ENCODE results near the gene P2RY6.

Gene P2RY6

DNA sequence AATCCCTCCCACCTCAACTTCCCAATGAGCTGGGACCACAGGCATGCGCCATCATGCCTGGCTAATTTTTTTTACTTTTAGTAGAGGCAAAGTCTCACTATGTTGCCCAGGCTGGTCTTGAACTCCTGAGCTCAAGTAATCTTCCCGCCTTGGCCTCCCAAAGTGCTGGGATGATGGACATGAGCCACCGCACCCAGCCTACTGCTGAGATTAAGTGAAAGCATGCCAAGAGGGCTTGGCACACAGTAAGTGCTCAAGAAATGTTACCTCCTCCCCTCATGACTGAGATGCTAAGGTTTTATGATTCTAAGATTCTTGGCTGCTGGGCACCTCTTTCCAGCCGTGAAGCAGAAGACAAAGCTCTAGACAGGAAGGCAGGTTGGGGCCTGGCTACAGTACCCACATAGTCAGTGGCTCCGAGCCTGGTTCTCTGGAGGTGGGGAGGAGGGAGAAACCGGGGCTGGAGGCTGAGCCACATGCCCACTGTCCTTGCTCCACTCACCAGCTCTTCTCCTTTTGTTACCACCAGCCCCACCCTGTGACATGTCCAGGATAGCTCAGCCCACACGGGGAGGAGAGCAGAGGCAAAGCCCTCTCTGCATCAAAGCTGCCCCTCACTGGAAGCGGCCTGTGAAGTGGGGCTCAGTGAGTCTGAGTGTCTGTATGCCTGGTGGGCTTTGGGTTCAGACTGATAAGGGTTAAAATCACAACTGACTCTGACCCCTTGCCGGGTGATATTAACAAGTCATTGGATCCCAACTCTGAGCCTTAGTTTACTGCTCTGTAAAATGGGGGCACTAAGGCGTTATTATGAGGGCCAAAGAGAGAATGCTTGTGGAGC, 48.8 kb downstream of the P2RY6 start:
- FAIRE-seq = no peak

DNA sequence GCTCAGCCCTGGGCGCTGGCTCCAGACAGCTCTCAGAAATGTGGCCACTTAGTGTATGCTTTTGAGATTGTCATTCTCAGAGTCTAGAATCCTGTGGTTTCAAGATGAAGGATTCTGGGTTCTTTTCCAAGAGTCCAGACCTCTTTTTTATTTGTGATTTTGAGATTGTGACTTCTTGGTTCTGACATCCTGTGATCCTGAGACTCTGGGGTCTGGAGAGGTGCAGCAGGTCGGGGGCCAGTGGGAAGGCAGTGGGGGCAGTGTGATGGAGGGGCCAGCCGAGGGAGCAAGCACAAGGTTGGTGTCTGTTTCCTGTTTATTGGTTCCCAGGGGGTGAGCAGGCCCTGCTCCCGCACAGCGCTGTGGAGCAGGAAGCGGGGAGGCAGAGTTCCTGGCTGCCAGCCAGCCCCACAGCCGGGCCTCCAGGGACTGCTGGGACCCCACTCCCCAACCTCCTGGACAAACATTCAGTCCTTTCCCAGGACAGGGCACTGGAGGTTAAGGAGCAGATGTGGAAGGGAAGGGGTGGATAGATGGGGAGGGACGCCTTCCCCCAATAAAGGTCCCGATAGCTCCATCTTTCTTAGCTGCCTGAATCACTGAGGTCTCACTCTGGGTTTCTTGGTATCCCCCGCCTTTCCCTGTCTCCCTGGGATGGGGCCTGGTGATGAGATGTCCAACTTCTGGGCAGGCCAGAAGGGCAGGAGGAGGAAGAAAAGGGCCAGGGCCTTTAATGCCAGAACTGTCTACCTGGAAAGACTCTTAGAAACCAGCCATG, 49.7 kb downstream of the P2RY6 start:
- FAIRE-seq = no peak

DNA sequence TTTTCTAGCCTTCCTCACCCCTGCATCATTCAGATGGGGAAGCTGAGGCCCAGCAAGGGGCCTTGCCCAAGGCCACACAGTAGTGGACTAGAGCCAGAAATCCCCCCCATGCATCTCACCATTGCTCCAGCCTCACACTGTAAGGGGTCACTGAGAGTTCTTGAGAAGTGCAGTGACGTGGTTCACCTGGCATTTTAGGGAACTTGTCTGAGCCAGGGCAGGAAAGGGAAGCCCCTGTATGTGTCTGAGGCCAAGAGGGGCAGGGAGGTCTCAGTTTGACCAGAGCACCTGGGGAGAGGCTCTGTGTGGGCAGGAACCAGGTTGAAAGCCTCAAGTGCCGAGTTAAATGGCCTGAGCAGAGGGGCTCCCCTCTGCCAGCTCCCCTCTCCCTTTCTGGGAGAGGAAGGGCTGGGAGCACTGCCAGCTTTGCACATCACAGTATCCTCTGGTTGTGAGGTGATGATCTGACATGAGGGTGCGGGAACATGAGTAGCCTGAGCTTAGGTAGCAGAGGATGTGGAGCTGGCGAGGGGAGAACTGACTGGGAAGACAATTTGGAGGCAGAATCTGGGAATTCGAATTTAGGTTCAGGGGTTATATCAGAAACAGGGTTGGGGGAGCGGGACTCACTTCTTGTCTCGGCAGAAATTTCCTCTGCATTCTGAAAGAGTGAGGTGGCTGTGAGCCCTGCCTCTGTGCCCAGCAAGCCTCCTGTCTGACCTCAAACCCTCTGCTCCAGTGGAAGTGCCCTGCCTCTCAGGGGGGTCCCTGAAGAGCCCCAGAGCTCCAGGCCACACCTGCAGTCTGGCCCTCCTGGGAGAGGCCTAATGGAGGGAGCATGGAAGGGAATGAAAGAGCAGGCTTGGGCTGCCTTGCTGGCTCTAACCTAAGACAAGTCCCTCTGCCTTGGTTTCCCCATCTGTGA, 50.5 kb downstream of the P2RY6 start:
- no peak for FAIRE-seq

DNA sequence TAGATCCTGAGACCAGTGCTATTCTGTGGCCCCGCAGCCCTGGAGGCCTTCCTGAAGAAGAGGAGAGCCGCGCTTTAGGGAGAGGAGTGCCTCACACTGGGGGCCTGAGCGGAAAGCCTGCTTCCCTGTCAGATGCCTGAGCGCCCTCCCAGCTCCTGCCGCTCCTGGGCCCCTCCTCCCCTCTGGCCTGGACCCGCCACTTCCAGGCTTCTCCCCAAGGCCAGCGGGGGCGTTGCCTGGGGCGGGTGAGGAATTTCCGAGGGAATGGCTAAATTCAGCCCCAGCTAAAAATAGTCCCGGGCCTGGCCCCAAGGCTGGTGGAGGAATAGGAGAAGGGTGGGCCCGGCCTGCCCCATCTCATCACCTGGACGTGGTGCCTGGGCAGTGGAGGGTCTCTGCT, 51.3 kb downstream of the P2RY6 start:
- FAIRE-seq = no peak

DNA sequence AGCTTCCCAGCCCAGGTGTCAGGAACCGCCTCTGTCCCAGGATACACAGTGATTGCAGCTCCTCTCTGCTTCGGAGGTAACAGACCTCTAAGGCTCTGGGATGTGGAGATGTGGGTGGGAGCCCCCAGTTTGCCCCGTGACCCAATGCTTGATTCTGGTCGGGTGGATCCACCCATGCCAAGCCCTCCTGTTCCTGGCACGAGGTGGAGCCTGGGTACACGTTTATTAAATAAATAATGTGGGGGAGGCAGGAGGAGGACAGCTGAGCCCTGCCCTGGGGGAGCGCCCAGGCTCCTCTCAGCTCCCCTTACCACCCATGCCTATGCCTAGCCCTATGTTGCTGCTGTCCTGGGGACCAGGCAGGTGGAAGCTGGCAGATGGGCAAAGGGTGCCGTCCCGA, 52.0 kb downstream of the P2RY6 start:
- no peak for FAIRE-seq

DNA sequence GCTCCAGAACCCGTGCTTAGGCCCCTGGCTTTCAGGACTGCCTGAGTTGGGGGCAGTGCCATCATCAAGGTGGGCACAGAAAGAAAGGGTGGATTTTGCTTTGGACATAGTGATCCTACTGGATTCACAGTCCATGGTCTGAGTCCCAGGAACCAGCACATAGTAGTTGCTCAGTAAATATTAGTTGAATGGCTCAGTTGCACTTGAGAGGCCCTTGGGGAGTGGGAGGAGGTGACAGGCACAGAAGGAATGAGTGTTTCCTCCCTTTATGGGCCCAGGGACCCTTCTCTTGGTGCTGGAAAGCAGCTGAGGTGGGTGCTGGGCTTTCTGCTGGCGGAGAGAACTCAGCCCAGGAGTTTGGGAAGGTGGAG, 52.5 kb downstream of the P2RY6 start:
- no peak for FAIRE-seq

DNA sequence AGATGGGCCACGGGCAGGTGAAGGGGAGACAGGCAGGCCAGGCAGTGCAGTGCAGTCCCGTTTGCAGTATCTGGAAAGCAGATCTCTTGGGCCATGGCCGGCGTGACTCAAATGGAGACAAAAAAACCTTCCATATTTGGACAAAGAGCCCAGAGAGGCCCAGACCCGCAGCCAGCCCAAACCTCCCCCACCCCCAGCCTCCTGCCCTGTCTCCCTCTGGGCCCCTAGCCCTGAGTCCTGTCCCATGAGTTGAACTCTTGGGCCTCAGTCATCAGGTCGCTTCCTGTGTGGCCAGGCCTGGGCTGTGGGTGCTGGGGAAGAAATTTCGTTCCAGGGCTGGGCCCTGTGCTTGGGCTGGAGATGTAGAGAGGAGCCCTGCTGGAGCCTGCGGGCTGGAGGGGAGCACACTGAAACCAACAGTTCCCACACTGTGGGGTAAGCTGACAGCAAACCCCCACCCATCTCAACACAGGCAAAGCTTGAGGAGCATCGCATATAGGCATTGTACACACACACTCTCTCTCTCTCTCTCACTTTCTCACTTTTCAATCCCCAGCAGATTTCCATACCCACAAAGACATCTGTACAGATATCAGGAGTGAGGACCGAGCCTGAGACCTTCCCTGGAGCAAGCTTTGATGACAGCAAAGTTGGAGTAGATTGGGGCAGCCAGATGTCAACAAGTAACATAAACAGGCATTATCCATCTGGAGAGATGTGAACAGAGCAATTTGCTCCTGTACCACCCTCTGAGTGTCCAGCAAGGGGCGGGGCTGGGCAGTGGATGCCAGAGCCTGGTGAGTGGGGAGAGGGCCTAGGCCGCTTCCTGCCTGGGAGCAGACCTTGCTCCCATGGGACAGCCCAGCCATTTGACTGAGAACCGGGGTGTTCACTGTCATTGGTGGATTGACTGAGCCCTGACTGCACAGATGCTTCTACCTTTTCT, 53.2 kb downstream of the P2RY6 start:
- no peak for FAIRE-seq

DNA sequence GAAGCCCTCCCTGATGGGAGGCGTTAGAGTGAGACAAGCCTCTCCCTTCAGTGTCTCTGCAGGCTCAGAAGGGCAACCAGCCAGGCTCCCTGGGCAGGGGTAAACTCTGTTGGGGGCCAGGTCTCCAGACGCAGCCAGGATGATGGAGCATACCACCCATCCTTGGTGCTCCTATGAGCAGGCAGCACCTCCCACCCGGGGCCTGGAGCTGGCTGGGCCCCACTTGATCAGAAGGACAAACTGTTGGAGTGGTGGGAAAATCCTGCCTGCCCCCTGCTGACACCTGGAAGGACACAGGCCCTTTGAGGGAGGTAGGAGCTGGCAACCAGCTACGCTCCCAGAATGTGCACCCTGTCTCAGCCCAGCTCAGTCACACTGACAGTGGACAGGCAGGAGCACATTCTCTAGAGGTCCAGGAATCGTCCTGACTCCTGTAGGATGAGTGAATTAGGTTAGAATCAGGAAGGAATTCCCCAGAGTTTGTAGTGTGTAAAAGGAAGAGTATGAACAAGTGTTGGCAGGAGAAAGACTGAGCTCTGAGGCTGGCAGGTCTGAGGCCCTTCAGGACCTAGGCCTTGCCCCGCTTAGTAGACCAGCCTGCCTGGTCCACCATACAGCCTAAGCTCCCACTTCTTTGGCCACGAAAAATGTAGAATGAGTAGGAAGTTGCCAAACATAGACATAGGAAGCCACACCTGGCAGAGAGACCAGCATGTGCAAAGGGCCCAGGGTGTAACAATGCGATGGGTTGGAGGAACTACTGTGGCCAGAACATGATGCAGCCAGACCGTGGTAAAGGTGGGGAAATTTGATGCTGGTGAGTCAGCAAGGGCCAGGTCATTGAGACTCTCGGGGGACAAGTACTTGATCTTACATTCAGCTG, 55.0 kb downstream of the P2RY6 start:
- FAIRE-seq = no peak

DNA sequence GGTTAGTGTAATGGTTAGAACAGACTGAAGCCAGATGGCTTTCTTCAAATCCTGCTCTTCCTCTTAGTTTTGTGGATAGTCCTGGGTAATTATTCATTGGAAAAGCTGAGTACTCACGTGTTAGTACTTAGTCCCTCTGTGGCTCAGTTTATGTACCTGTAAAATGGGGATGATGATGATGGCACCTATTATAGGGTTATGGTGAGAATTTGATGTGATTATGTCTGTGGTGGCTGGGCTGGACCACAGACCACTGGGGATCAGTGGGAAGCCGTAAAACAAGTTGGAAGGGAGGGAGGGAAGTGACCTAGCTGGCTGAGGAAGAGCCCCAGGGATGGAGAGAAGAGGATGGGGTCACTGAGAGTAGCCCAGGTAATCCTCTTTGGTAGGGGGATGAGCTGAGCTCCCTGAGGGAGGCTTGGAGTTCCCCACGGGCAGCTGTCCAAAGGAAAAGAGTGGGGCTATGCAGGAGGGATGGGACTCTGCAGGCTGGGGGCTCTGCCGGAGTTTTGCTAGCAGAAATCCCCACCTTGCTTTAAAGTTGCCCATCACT, 55.8 kb downstream of the P2RY6 start:
- no peak for FAIRE-seq

DNA sequence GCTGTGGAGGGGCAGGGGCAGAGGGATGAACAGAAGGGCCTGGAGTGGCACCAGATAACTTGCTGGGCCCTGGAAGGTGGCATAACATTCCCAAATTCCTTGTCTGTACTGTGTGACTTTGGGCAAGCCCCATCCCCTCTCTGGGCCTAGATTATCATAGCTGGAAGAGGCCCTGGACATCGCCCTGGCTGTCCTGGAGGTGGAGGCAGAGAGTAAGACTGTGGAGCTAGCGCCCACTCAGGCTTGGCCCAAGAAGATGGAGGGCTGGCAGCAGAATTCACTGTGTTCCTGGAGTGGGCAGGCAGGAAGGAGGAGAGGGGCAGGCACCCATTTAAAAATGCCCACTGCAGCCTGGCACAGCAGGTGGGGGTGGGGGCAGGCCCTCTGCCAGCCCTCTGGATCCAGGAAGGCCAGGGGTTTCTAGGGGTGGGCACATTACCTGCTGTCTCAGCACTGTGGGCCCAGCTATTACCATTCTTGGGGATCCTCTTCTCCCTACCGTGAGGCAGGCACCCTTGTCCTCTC, 58.5 kb downstream of the P2RY6 start:
- FAIRE-seq = no peak

DNA sequence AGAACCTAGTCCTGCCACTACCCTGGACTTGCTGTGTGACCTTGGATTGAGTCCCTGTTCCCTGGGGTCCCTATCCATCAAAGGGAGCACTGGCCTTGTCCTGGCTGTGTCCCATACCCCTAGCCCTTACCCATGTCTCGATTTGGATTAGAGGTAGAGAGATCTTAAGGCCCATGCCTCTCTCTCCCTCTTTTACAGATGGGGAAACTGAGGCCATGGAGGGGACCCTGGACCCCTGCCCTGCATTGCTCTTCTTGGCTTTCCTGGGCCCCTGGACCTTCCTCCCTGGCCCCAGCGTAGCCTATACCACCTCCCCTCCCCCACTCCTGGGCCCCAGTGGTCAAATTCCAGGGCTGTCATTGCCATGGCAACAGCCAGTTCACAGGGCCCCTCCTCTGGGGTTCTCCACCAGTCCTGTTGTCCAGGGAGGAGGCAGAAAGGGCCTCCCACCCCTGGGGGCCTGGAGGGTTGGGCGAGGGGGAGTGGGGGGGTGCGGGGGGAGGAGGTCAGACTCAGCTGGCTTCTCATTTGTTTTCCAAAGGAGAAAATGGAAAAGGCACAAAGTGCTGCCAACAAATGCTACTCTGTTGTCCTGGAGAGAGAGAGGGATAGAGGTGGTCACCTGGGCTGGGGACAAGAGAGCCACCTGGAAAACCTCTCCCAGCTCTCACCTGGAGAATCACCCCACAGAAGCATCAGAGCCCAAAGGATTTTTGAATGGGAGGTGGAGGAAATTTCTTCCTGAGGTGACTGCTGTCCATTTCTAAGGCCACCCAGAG, 59.2 kb downstream of the P2RY6 start:
- no peak for FAIRE-seq

DNA sequence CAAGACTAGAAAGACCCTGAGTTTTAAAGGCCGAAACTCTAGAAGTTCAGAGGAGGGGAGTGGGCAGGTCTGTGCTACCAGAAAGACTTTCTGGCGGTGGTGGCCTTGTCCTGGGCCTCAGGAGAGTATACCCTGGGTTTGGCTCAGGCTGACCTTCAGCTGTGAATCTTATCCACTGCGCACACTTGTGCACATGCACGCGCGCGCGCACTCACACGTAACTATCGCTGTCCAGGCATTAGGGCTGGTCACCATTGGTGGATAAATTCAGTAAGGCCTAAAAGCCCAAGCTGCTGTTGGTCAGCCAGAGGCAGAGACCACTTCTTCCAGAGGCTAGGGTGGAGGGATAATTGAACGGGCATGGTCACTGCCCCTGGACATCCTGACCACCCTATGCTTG, 61.0 kb downstream of the P2RY6 start:
- FAIRE-seq = no peak

DNA sequence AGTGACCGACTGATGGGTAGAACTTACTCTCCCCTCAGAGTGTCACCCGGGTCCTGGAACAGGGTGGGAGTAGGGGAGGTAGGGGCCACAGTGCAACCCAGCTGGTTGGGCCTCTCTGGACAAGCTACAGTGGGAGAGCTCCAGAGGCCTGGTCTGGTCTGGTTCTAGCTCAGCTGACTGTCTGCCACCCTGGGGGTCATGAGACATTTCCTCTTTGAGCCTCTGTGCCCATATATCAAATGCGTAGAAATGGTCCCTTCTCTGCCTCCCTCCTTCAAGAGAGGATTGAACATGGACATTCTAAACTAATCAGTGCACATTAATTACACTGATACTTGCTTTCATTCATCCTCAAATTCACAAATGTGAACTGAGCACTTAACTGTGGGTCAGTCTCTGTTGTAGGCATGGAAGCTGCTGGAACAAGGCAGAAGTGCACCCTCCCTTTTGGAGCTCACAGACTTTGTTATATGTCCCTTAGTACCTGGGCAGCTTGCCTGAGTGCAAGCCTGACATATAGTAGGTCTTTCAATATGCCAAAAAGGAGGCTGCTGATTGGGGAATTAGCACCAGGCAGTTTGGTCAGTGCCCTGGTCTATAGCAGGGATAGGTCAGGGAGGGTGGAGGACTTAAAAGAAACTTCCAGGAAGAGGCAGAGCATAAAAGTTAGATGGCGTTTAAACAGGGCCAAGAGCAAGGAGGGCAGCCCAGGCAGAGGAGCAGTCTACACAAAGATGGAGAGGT, 61.7 kb downstream of the P2RY6 start:
- FAIRE-seq = no peak

DNA sequence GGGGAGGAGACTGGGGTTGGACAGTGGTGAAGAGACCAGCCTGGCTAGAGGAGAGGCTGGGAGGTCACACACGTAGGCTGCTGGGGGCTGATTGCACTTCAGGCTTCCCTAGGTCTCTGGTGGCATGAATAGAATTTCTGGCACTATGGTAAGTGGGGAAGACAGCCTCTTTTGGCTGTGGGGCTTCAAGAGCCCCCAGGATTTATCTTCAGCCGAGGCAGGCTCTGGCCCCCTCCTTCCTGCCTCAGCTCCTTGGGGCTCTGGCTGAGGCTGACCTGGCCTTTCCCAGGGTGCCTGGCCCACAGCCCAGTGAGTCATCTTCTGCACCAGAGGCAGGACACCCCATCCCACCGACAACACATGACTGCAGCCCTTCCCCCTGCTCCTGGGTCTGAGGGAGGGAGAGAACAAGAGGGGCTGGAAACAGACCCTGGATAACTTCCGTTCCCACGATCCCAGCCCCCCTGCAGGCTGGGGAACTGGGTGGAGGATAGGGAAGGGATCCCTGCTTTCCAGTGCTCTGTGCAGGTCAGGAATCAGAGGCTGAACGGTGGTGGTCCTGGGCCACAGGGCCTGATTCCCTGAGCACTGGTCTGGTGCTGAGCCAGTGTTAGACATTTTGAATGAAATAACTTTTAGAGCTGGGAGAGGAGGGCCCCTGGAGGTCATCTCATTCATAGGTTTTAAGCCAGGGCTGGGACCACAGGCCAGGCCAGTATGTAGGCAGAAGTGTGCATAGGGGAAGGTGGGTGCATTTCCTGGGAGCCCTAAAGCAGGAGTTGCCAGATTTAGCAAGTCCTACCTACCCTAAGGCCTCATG, 62.5 kb downstream of the P2RY6 start:
- FAIRE-seq = no peak

DNA sequence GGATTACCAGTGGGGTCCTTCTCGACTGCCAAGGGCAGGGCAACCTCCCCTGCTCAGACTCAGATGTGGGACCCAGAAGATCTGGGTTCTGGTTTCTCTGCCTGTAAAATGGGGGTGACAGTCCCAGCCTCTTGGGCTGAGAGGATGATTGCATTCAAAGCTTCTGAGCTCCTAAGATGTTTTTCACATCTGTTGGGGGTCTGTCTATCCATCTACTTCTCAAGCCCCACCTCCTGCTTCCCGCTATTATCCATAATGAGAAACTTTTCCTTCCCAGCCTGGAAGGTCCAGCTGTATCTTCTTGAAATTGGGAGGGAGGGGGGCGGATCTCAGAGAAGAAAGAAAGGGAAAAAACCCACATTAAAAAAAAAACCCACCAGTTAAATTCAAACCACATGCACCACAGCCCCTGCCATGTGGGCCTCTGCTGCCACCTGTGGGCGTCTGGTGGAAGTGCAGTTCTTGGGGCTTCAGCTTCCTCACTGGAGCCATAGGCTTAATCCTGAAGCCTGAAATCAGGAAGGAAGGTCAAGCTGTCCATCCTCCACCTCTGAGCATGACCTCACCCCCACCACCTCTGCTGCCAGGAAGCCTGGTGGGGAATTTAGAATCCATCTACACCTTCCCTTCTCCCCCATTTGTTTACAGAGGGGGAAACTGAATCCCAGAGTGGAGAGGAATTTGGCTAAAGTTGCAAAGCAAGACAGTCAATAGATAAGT, 63.2 kb downstream of the P2RY6 start:
- FAIRE-seq = peak; percentile 96

DNA sequence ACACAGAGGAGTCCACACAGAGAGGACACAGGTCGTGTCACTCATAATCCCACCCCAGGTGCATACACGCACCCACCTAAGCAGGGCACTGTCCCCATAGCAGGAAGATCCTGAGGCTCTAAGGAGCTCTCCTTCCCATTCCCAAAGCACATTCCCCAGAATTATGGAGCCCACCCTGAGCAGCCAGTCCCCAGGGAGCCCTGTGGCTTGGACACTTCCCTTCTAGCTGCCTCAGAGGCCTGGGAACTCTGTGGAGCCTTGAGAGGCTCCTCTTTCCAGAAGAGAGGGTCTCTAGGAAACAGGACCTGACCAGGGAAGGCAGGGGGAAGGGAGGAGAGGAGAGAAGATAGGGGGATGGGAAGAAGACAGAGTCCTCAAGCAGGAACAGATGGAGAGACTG, 65.7 kb downstream of the P2RY6 start:
- no peak for FAIRE-seq

DNA sequence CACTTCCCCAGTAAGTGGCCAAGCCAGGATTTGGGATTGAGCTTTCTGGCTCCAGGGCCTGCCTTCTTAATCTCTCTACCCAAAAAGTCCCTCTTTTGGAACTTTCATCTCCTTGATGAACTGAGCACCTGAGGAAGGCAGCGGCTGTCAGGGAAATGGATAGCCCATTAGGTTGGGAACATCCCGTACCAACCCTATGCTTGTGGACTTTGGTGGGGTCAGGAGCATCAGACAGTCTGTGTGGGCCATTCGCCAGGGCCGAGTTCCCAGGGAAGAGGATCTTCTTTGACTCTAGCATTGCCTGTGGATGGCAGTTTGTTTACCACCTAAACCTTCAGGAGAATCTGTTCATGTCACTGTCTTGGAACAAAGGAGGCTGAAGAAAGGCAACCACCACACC, 66.1 kb downstream of the P2RY6 start:
- FAIRE-seq = no peak
